Liver (tissue), 9 donors: ENCODE measurements around the gene CADM2. TPM values are rescaled to one million over a fixed set of nuclear protein-coding genes. Genes with fewer than 3 reads are reported as not detected.

ENCODE experiments used
- DNase-seq: peaks from one replicate; pipeline ENCODE4 v3.0.0-alpha.2; 2017; ENCODE audit warnings: low spot score
- H3K27ac ChIP-seq, 2 donors: one replicate each; pipeline ENCODE4 v1.7.0; 2013; ENCODE audit warnings: inconsistent platforms in 2 of 2, low read length in 2 of 2, control low read depth in 1 of 2, low read depth in 1 of 2, mild to moderate bottlenecking in 1 of 2
- H3K27me3 ChIP-seq, 4 donors: one replicate each; pipeline versions ENCODE4 v1.6.1 to v1.7.0; 2013; ENCODE audit warnings: low read length in 3 of 4, inconsistent platforms in 1 of 4, mild to moderate bottlenecking in 1 of 4, moderate library complexity in 1 of 4; ENCODE audit not compliant: control insufficient read depth in 4 of 4, insufficient read depth in 4 of 4
- H3K36me3 ChIP-seq, 4 donors: one replicate each; pipeline versions ENCODE4 v1.6.1 to v1.7.0; 2013; ENCODE audit warnings: low read length in 3 of 4, mild to moderate bottlenecking in 3 of 4, low read depth in 1 of 4, moderate library complexity in 1 of 4; ENCODE audit not compliant: control insufficient read depth in 4 of 4, insufficient read depth in 3 of 4
- H3K4me1 ChIP-seq, 4 donors: one replicate each; pipeline versions ENCODE4 v1.6.1 to v1.7.0; 2013; ENCODE audit warnings: low read length in 3 of 4, mild to moderate bottlenecking in 3 of 4, moderate library complexity in 1 of 4; ENCODE audit not compliant: control insufficient read depth in 4 of 4, insufficient read depth in 4 of 4
- H3K4me3 ChIP-seq, 3 donors: one replicate each; pipeline versions ENCODE4 v1.6.1 to v1.7.0; 2013; ENCODE audit warnings: low read length in 3 of 3, control low read depth in 1 of 3, low read depth in 1 of 3, mild to moderate bottlenecking in 1 of 3
- H3K9ac ChIP-seq, 2 donors: one replicate each; pipeline ENCODE4 v1.7.0; 2013; ENCODE audit warnings: low read length in 2 of 2, mild to moderate bottlenecking in 2 of 2, moderate library complexity in 2 of 2, control low read depth in 1 of 2, low read depth in 1 of 2
- H3K9me3 ChIP-seq, 4 donors: one replicate each; pipeline versions ENCODE4 v1.6.1 to v1.7.0; 2013; ENCODE audit warnings: low read length in 3 of 4; ENCODE audit not compliant: control insufficient read depth in 4 of 4
- EGR1 ChIP-seq, 2 donors: IDR thresholded peaks; 2 replicates each; pipeline ENCODE4 v1.6.1; 2016 to 2018; ENCODE audit warnings: antibody characterized with exemption in 2 of 2, low read depth in 2 of 2
- FOXA1 ChIP-seq: IDR thresholded peaks from 2 replicates; pipeline ENCODE4 v1.6.1; 2016; ENCODE audit warnings: antibody characterized with exemption
- HNF4A ChIP-seq, 2 donors: conservative IDR thresholded peaks; 2 replicates each; pipeline ENCODE4 v1.6.1; 2016; ENCODE audit warnings: antibody characterized with exemption in 2 of 2, mild to moderate bottlenecking in 2 of 2
- MAX ChIP-seq: IDR thresholded peaks from 2 replicates; pipeline ENCODE4 v1.6.1; 2016; ENCODE audit warnings: antibody characterized with exemption
- NR2F2 ChIP-seq: IDR thresholded peaks from 2 replicates; pipeline ENCODE4 v1.6.1; 2016; ENCODE audit warnings: antibody characterized with exemption
- RAD21 ChIP-seq, 2 donors: IDR thresholded peaks; 2 replicates each; pipeline ENCODE4 v1.6.1; 2016; ENCODE audit warnings: antibody characterized with exemption in 2 of 2, mild to moderate bottlenecking in 2 of 2
- RXRA ChIP-seq, 2 donors: IDR thresholded peaks; 2 replicates each; pipeline ENCODE4 v1.6.1; 2017 to 2018; ENCODE audit warnings: antibody characterized with exemption in 2 of 2, mild to moderate bottlenecking in 1 of 2
- SP1 ChIP-seq: IDR thresholded peaks from 2 replicates; pipeline ENCODE4 v1.6.1; 2018; ENCODE audit warnings: antibody characterized with exemption, mild to moderate bottlenecking
- ZBTB33 ChIP-seq: IDR thresholded peaks from 2 replicates; pipeline ENCODE4 v1.6.1; 2016; ENCODE audit warnings: antibody characterized with exemption
- WGBS: extraction: QIAGEN DNeasy Blood & Tissue Kit; methylation state at CpG from one replicate; pipeline ENCODE4 v1.1.7; 2013; 5-methylcytosine and 5-hydroxymethylcytosine counted together
- polyA plus RNA-seq, 2 donors: library from polyadenylated mRNA; stranded (reverse) in 1 of 2; unstranded in 1 of 2; fragments of 200-250 nt in 1 of 2; fragments of >200 nt in 1 of 2; fragmentation: Nextera tagmentation in 1 of 2; extraction: Ambion mirVana in 1 of 2; gene quantifications; one replicate each; pipeline versions ENCODE4 v1.2.1 to v1.2.3, GENCODE V29; 2013 to 2015
- total RNA-seq, 2 donors: library from RNA; depleted of rRNA; stranded (reverse); fragments of >200 nt; gene quantifications; one replicate each; pipeline ENCODE4 v1.2.3, GENCODE V29; 2014
- TF ChIP-seq, protein P1 (sequence below): IDR thresholded peaks from 2 replicates; pipeline ENCODE4 v1.6.1; 2016; ENCODE audit warnings: antibody characterized with exemption, mild to moderate bottlenecking
- donor health status: healthy.
- donor health status: healthy.
- donor health status: healthy.
- donor health status: healthy.
- donor health status: healthy.

CADM2 gene
- total and polyA plus RNA-seq, 4 donors = 0.35 to 0.92 (median 0.51) TPM

DNA sequence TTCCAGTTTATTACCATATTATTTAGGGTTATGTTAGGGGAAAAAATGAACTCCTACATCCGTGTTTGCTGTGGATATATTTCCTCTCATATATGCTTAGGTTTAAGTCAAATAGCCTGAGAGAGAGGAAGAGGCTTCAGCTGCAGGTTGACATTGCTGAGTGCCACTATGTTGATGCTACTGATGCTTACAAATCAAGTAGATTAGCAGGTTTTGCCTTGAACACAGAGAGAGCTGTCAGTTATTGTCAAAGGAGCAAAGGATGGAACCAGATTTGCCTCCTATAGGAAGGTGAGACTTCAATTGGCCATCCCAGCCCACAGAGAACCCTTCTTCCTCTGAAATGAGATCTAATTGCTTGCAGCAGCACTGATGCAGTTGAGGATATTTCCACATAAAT lies 339.2 kb downstream of the CADM2 start:
- H3K4me1 ChIP-seq = no peaks in the 10 kb centered on the region
- H3K9ac ChIP-seq = no peak overlapping the region
- 44% methylated on average over 1 of the region's 1 CpG for WGBS
- H3K27me3 ChIP-seq = no peaks in the 10 kb centered on the region
- H3K27ac ChIP-seq = no peak overlapping the region
- no peaks in the 10 kb centered on the region for H3K36me3 ChIP-seq
- no peaks in the 10 kb centered on the region for H3K9me3 ChIP-seq
- no peak for DNase-seq
- TF ChIP-seq EGR1 (IDR thresholded peaks at IDR 0.05; ENCODE audit: low read depth in 2 of 2) (no peak), RAD21 (IDR thresholded peaks at IDR 0.05) (no peak), SP1 (no peak), MAX (no peak), NR2F2 (no peak)
- TF ChIP-seq, protein P1, sequence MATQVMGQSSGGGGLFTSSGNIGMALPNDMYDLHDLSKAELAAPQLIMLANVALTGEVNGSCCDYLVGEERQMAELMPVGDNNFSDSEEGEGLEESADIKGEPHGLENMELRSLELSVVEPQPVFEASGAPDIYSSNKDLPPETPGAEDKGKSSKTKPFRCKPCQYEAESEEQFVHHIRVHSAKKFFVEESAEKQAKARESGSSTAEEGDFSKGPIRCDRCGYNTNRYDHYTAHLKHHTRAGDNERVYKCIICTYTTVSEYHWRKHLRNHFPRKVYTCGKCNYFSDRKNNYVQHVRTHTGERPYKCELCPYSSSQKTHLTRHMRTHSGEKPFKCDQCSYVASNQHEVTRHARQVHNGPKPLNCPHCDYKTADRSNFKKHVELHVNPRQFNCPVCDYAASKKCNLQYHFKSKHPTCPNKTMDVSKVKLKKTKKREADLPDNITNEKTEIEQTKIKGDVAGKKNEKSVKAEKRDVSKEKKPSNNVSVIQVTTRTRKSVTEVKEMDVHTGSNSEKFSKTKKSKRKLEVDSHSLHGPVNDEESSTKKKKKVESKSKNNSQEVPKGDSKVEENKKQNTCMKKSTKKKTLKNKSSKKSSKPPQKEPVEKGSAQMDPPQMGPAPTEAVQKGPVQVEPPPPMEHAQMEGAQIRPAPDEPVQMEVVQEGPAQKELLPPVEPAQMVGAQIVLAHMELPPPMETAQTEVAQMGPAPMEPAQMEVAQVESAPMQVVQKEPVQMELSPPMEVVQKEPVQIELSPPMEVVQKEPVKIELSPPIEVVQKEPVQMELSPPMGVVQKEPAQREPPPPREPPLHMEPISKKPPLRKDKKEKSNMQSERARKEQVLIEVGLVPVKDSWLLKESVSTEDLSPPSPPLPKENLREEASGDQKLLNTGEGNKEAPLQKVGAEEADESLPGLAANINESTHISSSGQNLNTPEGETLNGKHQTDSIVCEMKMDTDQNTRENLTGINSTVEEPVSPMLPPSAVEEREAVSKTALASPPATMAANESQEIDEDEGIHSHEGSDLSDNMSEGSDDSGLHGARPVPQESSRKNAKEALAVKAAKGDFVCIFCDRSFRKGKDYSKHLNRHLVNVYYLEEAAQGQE = no peak
- H3K4me3 ChIP-seq = no peak overlapping the region

DNA sequence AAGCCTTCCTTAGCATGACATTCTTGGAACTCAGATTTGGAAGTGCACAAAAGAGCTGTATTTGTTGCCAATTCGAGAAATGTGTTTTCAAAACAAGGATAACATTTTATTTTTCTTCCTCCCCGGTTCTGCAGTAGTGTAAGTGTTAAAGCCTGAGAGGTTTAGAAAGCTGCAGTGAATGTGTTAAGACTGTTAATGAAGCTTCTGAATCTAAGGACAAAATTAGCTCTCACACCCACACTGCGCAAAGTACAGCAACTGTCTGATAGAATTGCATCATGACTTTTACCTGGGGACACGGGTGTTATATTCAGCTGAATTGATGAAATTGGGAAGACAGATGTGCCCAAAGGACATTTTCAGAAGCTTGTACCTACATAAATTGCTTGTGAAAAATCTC lies 344.4 kb downstream of the CADM2 start:
- no peaks in the 10 kb centered on the region for H3K9me3 ChIP-seq
- H3K4me1 ChIP-seq = no peaks in the 10 kb centered on the region
- no peak overlapping the region for H3K9ac ChIP-seq
- no peak for TF ChIP-seq HNF4A (conservative IDR thresholded peaks at IDR 0.05)
- no peak for TF ChIP-seq FOXA1
- TF ChIP-seq, protein P1 = no peak
- TF ChIP-seq RXRA (IDR thresholded peaks at IDR 0.05) = no peak
- TF ChIP-seq ZBTB33 = no peak
- no peak for TF ChIP-seq NR2F2
- H3K4me3 ChIP-seq = no peak overlapping the region
- DNase-seq = no peak
- H3K27ac ChIP-seq = no peak overlapping the region
- WGBS = 66% methylated on average over 4 of the region's 4 CpGs
- H3K36me3 ChIP-seq = no peaks in the 10 kb centered on the region
- no peaks in the 10 kb centered on the region for H3K27me3 ChIP-seq
